ENCODE data around the gene TTLL3. TPM values are rescaled to one million over a fixed set of nuclear protein-coding genes. Genes with fewer than 3 reads are reported as not detected.

TTLL3 gene
- total and polyA plus RNA-seq, 2 of the 8 experiments (the other 6 are each of a cell fraction or from before 2014, with no cell fraction given): 5.9 to 8.9 TPM

GRCh38 chr3:9784965-9785364, 25.1 kb upstream of the TTLL3 start (continued):
- no peak for TF ChIP-seq CTCF (IDR thresholded peaks at IDR 0.05; ENCODE audit: control extremely low read depth in 1 of 3, insufficient read depth in 1 of 3, low read depth in 1 of 3, low read length in 3 of 3)
- TF ChIP-seq SRF (IDR thresholded peaks at IDR 0.05; ENCODE audit: low read depth, low read length): no peak
- no peak for TF ChIP-seq E2F6 (IDR thresholded peaks at IDR 0.05)

Data from H1 (cell line).